HepG2 (cell line): ENCODE results near the gene MAP6D1. TPM values are rescaled to one million over a fixed set of nuclear protein-coding genes. Genes with fewer than 3 reads are reported as not detected.

ENCODE experiments used
- ATAC-seq: fragments of 200-7000 bp; cut with Tn5 transposase; 3 replicates; pipeline ENCODE4 v1.9.1; 2020; ENCODE audit warnings: mild to moderate bottlenecking, moderate library complexity
- BruUV-seq: library from RNA; stranded (reverse); fragments of 400-500 nt; replicated peaks from 2 replicates; lab custom pipeline; 2021; lab: Mats Ljungman, UMichigan
- CTCF ChIA-PET: fragments of 300-600 bp; formaldehyde crosslinking; extraction: SDS; loops from one replicate; lab custom pipeline; 2021; ENCODE audit warnings: low total read pairs, inconsistent platforms, low intra/inter-chr PET ratio; lab: Yijun Ruan, JAX
- POLR2A ChIA-PET: fragments of 350-600 bp; sonication (Branson Sonifier 250); formaldehyde crosslinking; loops from one replicate; lab custom pipeline; 2020; ENCODE audit warnings: antibody characterized with exemption, inconsistent platforms; lab: Yijun Ruan, JAX
- DNase-seq: peaks from one replicate; pipeline ENCODE4 v3.0.0-alpha.2; 2015; ENCODE audit warnings: low spot score
- FAIRE-seq: peaks from 3 replicates; lab custom pipeline; 2011; peaks lifted over from hg19 to GRCh38; lab: Jason Lieb, UNC
- H2AFZ ChIP-seq: one replicate; pipeline ENCODE4 v1.6.1; 2011; ENCODE audit warnings: low read length, inconsistent platforms
- H3K27ac ChIP-seq: fragments of 300-600 bp; 3 replicates; pipeline ENCODE4 v1.8.0; 2011; ENCODE audit warnings: mixed run types, mild to moderate bottlenecking, mixed read lengths, low read length, inconsistent platforms; ENCODE audit not compliant: insufficient read depth; ENCODE audit errors: extremely low read length
- H3K27me3 ChIP-seq, 2 experiments: fragments of 200-600 bp in 1 of 2; 2 replicates in 1 of 2; 3 replicates in 1 of 2; pipeline versions ENCODE4 v1.6.0 to v1.8.0; 2011; ENCODE audit warnings: low read length in 2 of 2, mild to moderate bottlenecking in 2 of 2, moderate library complexity in 2 of 2, inconsistent platforms in 1 of 2; ENCODE audit not compliant: insufficient read depth in 2 of 2, control insufficient read depth in 1 of 2
- H3K36me3 ChIP-seq, 2 experiments: fragments of 200-600 bp in 1 of 2; replicated peaks in 1 of 2; 2 replicates in 1 of 2; 3 replicates in 1 of 2; pipeline versions ENCODE4 v1.5.1 to v1.8.0; 2011; ENCODE audit warnings: low read length in 2 of 2, inconsistent platforms in 1 of 2; ENCODE audit not compliant: insufficient read depth in 2 of 2, control insufficient read depth in 1 of 2
- H3K4me1 ChIP-seq: 2 replicates; pipeline ENCODE4 v1.5.1; 2012; ENCODE audit warnings: low read length, inconsistent platforms; ENCODE audit not compliant: insufficient read depth
- H3K4me2 ChIP-seq: 2 replicates; pipeline ENCODE4 v1.6.0; 2011; ENCODE audit warnings: low read depth, low read length, inconsistent platforms
- H3K4me3 ChIP-seq, 3 experiments: fragments of 200-600 bp in 1 of 3; sonication (generic), shearing (Covaris generic) in 1 of 3; replicated peaks in 1 of 3; 2 replicates each; pipeline ENCODE4 v1.5.1; 2011 to 2016; ENCODE audit warnings: low read length in 3 of 3, inconsistent platforms in 2 of 3, low read depth in 2 of 3, mild to moderate bottlenecking in 2 of 3, control low read depth in 1 of 3, mixed read lengths in 1 of 3; ENCODE audit not compliant: insufficient read depth in 1 of 3
- H3K79me2 ChIP-seq: one replicate; pipeline ENCODE4 v1.6.1; 2011; ENCODE audit warnings: low read length, inconsistent platforms; ENCODE audit not compliant: insufficient read depth
- H3K9ac ChIP-seq: 2 replicates; pipeline ENCODE4 v1.6.0; 2011; ENCODE audit warnings: mild to moderate bottlenecking, low read depth, low read length, inconsistent platforms; ENCODE audit not compliant: insufficient read depth
- H3K9me3 ChIP-seq: 2 replicates; pipeline ENCODE4 v1.5.1; 2012; ENCODE audit warnings: mild to moderate bottlenecking, low read length
- H4K20me1 ChIP-seq: 2 replicates; pipeline ENCODE4 v1.6.0; 2011; ENCODE audit warnings: inconsistent platforms, mild to moderate bottlenecking, low read length, moderate library complexity; ENCODE audit not compliant: insufficient read depth
- HNF4A ChIP-seq: sonication (generic); formaldehyde crosslinking; IDR thresholded peaks from 2 replicates; pipeline ENCODE4 v1.4.0; 2020; ENCODE audit warnings: missing genetic modification reagents
- NR0B2 ChIP-seq: sonication (generic); formaldehyde crosslinking; IDR thresholded peaks from 2 replicates; pipeline ENCODE4 v1.4.0; 2020; ENCODE audit warnings: mild to moderate bottlenecking, missing genetic modification reagents
- RBM22 ChIP-seq: fragments of 200-400 bp; formaldehyde crosslinking; optimal IDR thresholded peaks from 2 replicates; pipeline ENCODE3; 2017; ENCODE audit warnings: mild to moderate bottlenecking, low read length, moderate library complexity
- SAP130 ChIP-seq: IDR thresholded peaks from 2 replicates; pipeline ENCODE4 v1.6.1; 2016; ENCODE audit warnings: low read depth
- SP4 ChIP-seq: sonication (generic); formaldehyde crosslinking; IDR thresholded peaks from 2 replicates; pipeline ENCODE4 v1.8.1; 2023; ENCODE audit warnings: mild to moderate bottlenecking, missing genetic modification reagents
- TEAD2 ChIP-seq: sonication (generic); formaldehyde crosslinking; IDR thresholded peaks from 2 replicates; pipeline ENCODE4 v1.9.0; 2021; ENCODE audit warnings: missing genetic modification reagents
- TGIF2 ChIP-seq: IDR thresholded peaks from 2 replicates; pipeline ENCODE4 v1.6.1; 2016; ENCODE audit warnings: control low read depth, missing compliant biosample characterization
- ZNF143 ChIP-seq: sonication (generic); formaldehyde crosslinking; IDR thresholded peaks from 2 replicates; pipeline ENCODE4 v1.4.0; 2020; ENCODE audit warnings: missing genetic modification reagents
- ZNF18 ChIP-seq: sonication (generic); formaldehyde crosslinking; IDR thresholded peaks from 2 replicates; pipeline ENCODE4 v1.8.0; 2022; ENCODE audit warnings: mild to moderate bottlenecking, missing genetic modification reagents; ENCODE audit not compliant: insufficient replicate concordance
- ZNF207 ChIP-seq: fragments of 450-650 bp; IDR thresholded peaks from 2 replicates; pipeline ENCODE4 v1.6.1; 2016; ENCODE audit warnings: antibody characterized with exemption, borderline replicate concordance
- ZNF235 ChIP-seq: sonication (generic); formaldehyde crosslinking; IDR thresholded peaks from 2 replicates; pipeline ENCODE4 v1.8.1; 2023; ENCODE audit warnings: mild to moderate bottlenecking, missing genetic modification reagents, borderline replicate concordance
- ZNF382 ChIP-seq: sonication (generic); formaldehyde crosslinking; IDR thresholded peaks from 2 replicates; pipeline ENCODE4 v1.5.0; 2020; ENCODE audit warnings: missing genetic modification reagents, mild to moderate bottlenecking, borderline replicate concordance
- ZNF569 ChIP-seq: sonication (generic); formaldehyde crosslinking; IDR thresholded peaks from 2 replicates; pipeline ENCODE4 v1.5.0; 2020; ENCODE audit warnings: mild to moderate bottlenecking, missing genetic modification reagents, moderate library complexity, borderline replicate concordance
- ZNF629 ChIP-seq: sonication (generic); formaldehyde crosslinking; conservative IDR thresholded peaks from 2 replicates; pipeline ENCODE4 v1.5.0; 2020; ENCODE audit warnings: missing genetic modification reagents
- ZNF709 ChIP-seq: sonication (generic); formaldehyde crosslinking; IDR thresholded peaks from 2 replicates; pipeline ENCODE4 v1.5.0; 2020; ENCODE audit warnings: mild to moderate bottlenecking, missing genetic modification reagents
- ZNF816 ChIP-seq: sonication (generic); formaldehyde crosslinking; IDR thresholded peaks from 2 replicates; pipeline ENCODE4 v1.8.0; 2022; ENCODE audit warnings: missing genetic modification reagents, mild to moderate bottlenecking, borderline replicate concordance
- ZSCAN9 ChIP-seq: IDR thresholded peaks from 2 replicates; pipeline ENCODE4 v1.6.1; 2016; ENCODE audit warnings: borderline replicate concordance
- WGBS: methylation state at CpG from one replicate; pipeline ENCODE4 v1.1.6; 2017; ENCODE audit warnings: low lambda C conversion rate; 5-methylcytosine and 5-hydroxymethylcytosine counted together
- in situ Hi-C: cut with HindIII; loops from 2 replicates; pipeline ENCODE4 v1.10.0; 2017; ENCODE audit warnings: low pct_unique_long_range_greater_than_20kb; ENCODE audit not compliant: extremely low pct_ligation_motif_present
- intact Hi-C: fragments of 100-400 bp; cut with micrococcal nuclease; formaldehyde crosslinking; loops from one replicate; pipeline ENCODE4 v1.10.0; 2022; ENCODE audit not compliant: unreplicated experiment
- polyA plus RNA-seq, 8 experiments: library from polyadenylated mRNA; depleted of rRNA in 3 of 8; stranded (reverse) in 7 of 8; unstranded in 1 of 8; fragments of >200 nt; fragmentation: Illumina TruSeq in 4 of 8; extraction: Trizol in 4 of 8; gene quantifications; 2 replicates each; pipeline versions ENCODE4 v1.2.1 to v1.2.3, GENCODE V29; 2011 to 2016; ENCODE audit warnings: low read depth in 4 of 8, missing spikeins in 1 of 8, mixed read lengths in 1 of 8; ENCODE audit not compliant: insufficient read depth in 1 of 8
- total RNA-seq, 5 experiments: library from RNA; depleted of rRNA; stranded (reverse); fragments of >200 nt; fragmentation: Illumina TruSeq; extraction: Trizol; gene quantifications; 2 replicates each; pipeline ENCODE4 v1.2.3, GENCODE V29; 2016; ENCODE audit warnings: low read depth in 1 of 5

Gene MAP6D1
- total and polyA plus RNA-seq, 2 of the 13 experiments (the other 11 are each of a cell fraction or from before 2014, with no cell fraction given): 0.12 to 0.62 TPM

GRCh38 chr3:183769453-183769852, 55.9 kb downstream of the MAP6D1 start:
- POLR2A ChIA-PET: no interaction called here
- Histone ChIP-seq H3K27me3 (no peaks in the 10 kb centered on the region), H3K4me1 (no peaks in the 10 kb centered on the region), H3K9ac (no peak overlapping the region), H3K27ac (no peak overlapping the region), H3K4me3 (no peak overlapping the region), H3K4me2 (no peak overlapping the region), H2AFZ (no peak overlapping the region), H3K79me2 (no peaks in the 10 kb centered on the region)
- WGBS: 96% methylated on average over 9 of the region's 9 CpGs
- BruUV-seq: no TSS peak
- FAIRE-seq (no peak), DNase-seq (no peak)
- TF ChIP-seq RBM22 (no peak), HNF4A (CRISPR knock-in tag) (no peak), ZNF235 (CRISPR knock-in tag) (no peak), TEAD2 (no peak), ZSCAN9 (no peak), ZNF816 (no peak), ZNF382 (no peak), ZNF207 (no peak)
- TF ChIP-seq, all 625 proteins: peak for 0
- no peak for ATAC-seq
- intact Hi-C loops: loop anchor here (5.0 kb wide), 1 partner anchor 382 kb away; no protein-coding TSS in a partner anchor
- no peaks in the 10 kb centered on the region for H3K9me3 ChIP-seq
- H4K20me1 ChIP-seq: no peaks in the 10 kb centered on the region
- peaks cover 13 to 36% of the 10 kb centered on the region in 2 experiments for H3K36me3 ChIP-seq
- CTCF ChIA-PET: interaction anchor here (1.1 kb wide), 1 partner anchor 267 kb away, joined by 3 read pairs; no protein-coding TSS in a partner anchor
- in situ Hi-C loops: loop anchor here (10.0 kb wide), 1 partner anchor 285 kb away; no protein-coding TSS in a partner anchor

- ChIA-PET CTCF (interaction anchor here (2.7 kb wide), 1 partner anchor 299 kb away, joined by 25 read pairs; no protein-coding TSS in a partner anchor), POLR2A (no interaction called here)
- Histone ChIP-seq H3K27me3 (no peaks in the 10 kb centered on the region), H3K79me2 (no peaks in the 10 kb centered on the region), H3K4me2 (no peak overlapping the region), H3K9me3 (no peaks in the 10 kb centered on the region), H4K20me1 (no peaks in the 10 kb centered on the region), H3K9ac (no peak overlapping the region), H3K4me3 (no peak overlapping the region), H3K27ac (no peak overlapping the region), H3K4me1 (no peaks in the 10 kb centered on the region), H3K36me3 (peaks cover 8 to 30% of the 10 kb centered on the region in 2 experiments), H2AFZ (no peak overlapping the region)
- ATAC-seq (no peak), FAIRE-seq (no peak), DNase-seq (no peak)
- in situ Hi-C loops: loop anchor here (10.0 kb wide), 1 partner anchor 283 kb away; no protein-coding TSS in a partner anchor
- WGBS: 95% methylated on average over 8 of the region's 8 CpGs
- intact Hi-C loops: loop anchor here (5.0 kb wide), 1 partner anchor 381 kb away; no protein-coding TSS in a partner anchor
- no TSS peak for BruUV-seq
- no peak for TF ChIP-seq TGIF2 (CRISPR knock-in tag)
- TF ChIP-seq SP4 (CRISPR knock-in tag): no peak
- TF ChIP-seq ZNF143 (CRISPR knock-in tag): no peak
- no peak for TF ChIP-seq ZNF18 (CRISPR knock-in tag)
- TF ChIP-seq ZNF629: no peak
- no peak for TF ChIP-seq NR0B2 (CRISPR knock-in tag)
- TF ChIP-seq SAP130 (CRISPR knock-in tag): no peak
- no peak for TF ChIP-seq ZNF569 (CRISPR knock-in tag)
- TF ChIP-seq ZNF709 (CRISPR knock-in tag): no peak
Observed at GRCh38 chr3:183768114-183768513, 57.3 kb downstream of the MAP6D1 start.
